Measurements from ENCODE around the gene CTIF.

The CTIF gene

GRCh38 chr18:48543228-48543627 lies 4.4 kb downstream of the CTIF start:
- no peak for TF ChIP-seq MAX (IDR thresholded peaks at IDR 0.05)
- TF ChIP-seq RAD21 (IDR thresholded peaks at IDR 0.05; ENCODE audit: low read depth), result no peak
- TF ChIP-seq CEBPB (IDR thresholded peaks at IDR 0.05), result no peak
- no peak for TF ChIP-seq NFIC (IDR thresholded peaks at IDR 0.05)
- no peak for TF ChIP-seq FOXM1 (IDR thresholded peaks at IDR 0.05; ENCODE audit: borderline replicate concordance, low read depth)
- no peak for TF ChIP-seq EGR1 (IDR thresholded peaks at IDR 0.05)
- TF ChIP-seq YY1 (IDR thresholded peaks at IDR 0.05; ENCODE audit: low read depth), result no peak

GRCh38 chr18:48544116-48544515 lies 5.3 kb downstream of the CTIF start:
- no peak for TF ChIP-seq CREB1 (IDR thresholded peaks at IDR 0.05; ENCODE audit: low read depth)
- TF ChIP-seq YY1 (IDR thresholded peaks at IDR 0.05; ENCODE audit: low read depth), result no peak
- TF ChIP-seq MAX (IDR thresholded peaks at IDR 0.05), result no peak
- no peak for TF ChIP-seq EP300 (IDR thresholded peaks at IDR 0.05; ENCODE audit: borderline replicate concordance)
- no peak for TF ChIP-seq CEBPB (IDR thresholded peaks at IDR 0.05)
- no peak for TF ChIP-seq TEAD4 (IDR thresholded peaks at IDR 0.05)
- TF ChIP-seq USF1 (IDR thresholded peaks at IDR 0.05), result no peak
- TF ChIP-seq TCF12 (IDR thresholded peaks at IDR 0.05; ENCODE audit: low read depth), result no peak
- TF ChIP-seq REST (IDR thresholded peaks at IDR 0.05; ENCODE audit: low read depth), result no peak
- no peak for TF ChIP-seq RAD21 (IDR thresholded peaks at IDR 0.05; ENCODE audit: low read depth)
- no peak for TF ChIP-seq EGR1 (IDR thresholded peaks at IDR 0.05)
- no peak for TF ChIP-seq FOXM1 (IDR thresholded peaks at IDR 0.05; ENCODE audit: borderline replicate concordance, low read depth)
- TF ChIP-seq TAF1 (IDR thresholded peaks at IDR 0.05; ENCODE audit: low read depth), result no peak
- no peak for TF ChIP-seq NFIC (IDR thresholded peaks at IDR 0.05)
- no peak for TF ChIP-seq ZBTB7A (IDR thresholded peaks at IDR 0.05; ENCODE audit: low read depth)

GRCh38 chr18:48544661-48545415 lies 6.0 kb downstream of the CTIF start:
- TF ChIP-seq REST (IDR thresholded peaks at IDR 0.05; ENCODE audit: low read depth) (no peak), USF1 (IDR thresholded peaks at IDR 0.05) (no peak), EP300 (IDR thresholded peaks at IDR 0.05; ENCODE audit: borderline replicate concordance) (no peak), FOXM1 (IDR thresholded peaks at IDR 0.05; ENCODE audit: borderline replicate concordance, low read depth) (no peak), YY1 (IDR thresholded peaks at IDR 0.05; ENCODE audit: low read depth) (no peak), EGR1 (IDR thresholded peaks at IDR 0.05) (no peak), TAF1 (IDR thresholded peaks at IDR 0.05; ENCODE audit: low read depth) (no peak)

GRCh38 chr18:48545757-48546321 lies 7.0 kb downstream of the CTIF start:
- TF ChIP-seq CREB1 (IDR thresholded peaks at IDR 0.05; ENCODE audit: low read depth) (no peak), YY1 (IDR thresholded peaks at IDR 0.05; ENCODE audit: low read depth) (no peak), RAD21 (IDR thresholded peaks at IDR 0.05; ENCODE audit: low read depth) (no peak), TEAD4 (IDR thresholded peaks at IDR 0.05) (no peak), REST (IDR thresholded peaks at IDR 0.05; ENCODE audit: low read depth) (no peak), MAX (IDR thresholded peaks at IDR 0.05) (no peak)
